Bronchial epithelial cell (primary cell): ENCODE measurements around the gene GLOD4. TPM values are rescaled to one million over a fixed set of nuclear protein-coding genes. Genes with fewer than 3 reads are reported as not detected.
"Not testable (repeated sequence)": the region's sequence is repeated elsewhere in the genome, so short reads cannot be mapped to it uniquely, and the experiment has no call there.

Experiments used
- DNase-seq: peaks from one replicate; pipeline ENCODE4 v3.0.0-alpha.2; 2010; ENCODE audit warnings: low read depth
- FAIRE-seq: peaks from 2 replicates; lab custom pipeline; 2011; peaks lifted over from hg19 to GRCh38; lab: Jason Lieb, UNC
- H3K27me3 ChIP-seq: 2 replicates; pipeline ENCODE4 v1.5.1; 2011; ENCODE audit warnings: low read length; ENCODE audit not compliant: control insufficient read depth, insufficient read depth
- H3K36me3 ChIP-seq: 2 replicates; pipeline ENCODE4 v1.5.1; 2011; ENCODE audit warnings: low read length; ENCODE audit not compliant: control insufficient read depth, insufficient read depth
- H3K4me3 ChIP-seq: 2 replicates; pipeline ENCODE4 v1.5.1; 2011; ENCODE audit warnings: mild to moderate bottlenecking, low read depth, low read length, control low read depth
- CTCF ChIP-seq: IDR thresholded peaks from 2 replicates; pipeline ENCODE4 v1.5.1; 2011; ENCODE audit warnings: mild to moderate bottlenecking, moderate library complexity, low read length, control low read depth, inconsistent platforms; ENCODE audit not compliant: insufficient read depth, severe bottlenecking
- total RNA-seq: library from RNA; depleted of rRNA; stranded (reverse); fragments of >200 nt; gene quantifications from 2 replicates; pipeline ENCODE4 v1.2.1, GENCODE V29; 2014

The GLOD4 gene
- total RNA-seq: 90.6 and 93.2 TPM in 2 replicates

- H3K36me3 ChIP-seq: peaks cover 11% of the 10 kb centered on the region
- H3K27me3 ChIP-seq: no peaks in the 10 kb centered on the region
- TF ChIP-seq CTCF: no peak
- peak within 1 kb of the TSS; percentile 64 for H3K4me3 ChIP-seq
- FAIRE-seq: no peak
- DNase-seq: peak; percentile 66
These were observed at the start of gene GLOD4, which contains the start of gene MRM3 for GRCh38 chr17:781805-782731. TSS of gene GLOD4 (minus strand) at chr17:782280. CDS start at chr17:782255, 25 bp downstream. TSS of gene MRM3 (plus strand) at chr17:782353. CDS start at chr17:782379, 26 bp downstream.

- DNase-seq (no peak), FAIRE-seq (no peak)
- no peak for TF ChIP-seq CTCF
- no peak overlapping the region for H3K4me3 ChIP-seq
- no peaks in the 10 kb centered on the region for H3K27me3 ChIP-seq
- H3K36me3 ChIP-seq: peaks cover 4% of the 10 kb centered on the region
These were observed 48.9 kb upstream of the GLOD4 start for GRCh38 chr17:830950-831349.

- H3K36me3 ChIP-seq: peaks cover 5% of the 10 kb centered on the region
- no peak overlapping the region for H3K4me3 ChIP-seq
- TF ChIP-seq CTCF: no peak
- no peaks in the 10 kb centered on the region for H3K27me3 ChIP-seq
- FAIRE-seq: no peak
- no peak for DNase-seq
These were observed 48.3 kb upstream of the GLOD4 start for GRCh38 chr17:830381-830780.

GRCh38 chr17:829614-830013, 47.5 kb upstream of the GLOD4 start:
- H3K4me3 ChIP-seq, DNase-seq, FAIRE-seq, H3K27me3 ChIP-seq: not testable (repeated sequence)
- peaks cover 11% of the 10 kb centered on the region for H3K36me3 ChIP-seq

- H3K4me3 ChIP-seq: no peak overlapping the region
- no peak for TF ChIP-seq CTCF
- no peak for FAIRE-seq
- peaks cover 12% of the 10 kb centered on the region for H3K36me3 ChIP-seq
- no peak for DNase-seq
- no peaks in the 10 kb centered on the region for H3K27me3 ChIP-seq
These were observed 46.7 kb upstream of the GLOD4 start for GRCh38 chr17:828761-829160.

- Histone ChIP-seq H3K36me3 (peaks cover 24% of the 10 kb centered on the region), H3K4me3 (no peak overlapping the region), H3K27me3 (no peaks in the 10 kb centered on the region)
- DNase-seq: no peak
- no peak for FAIRE-seq
- no peak for TF ChIP-seq CTCF
These were observed 44.7 kb upstream of the GLOD4 start for GRCh38 chr17:826778-827177.
